ENCODE results near the gene TLE7.

DNA sequence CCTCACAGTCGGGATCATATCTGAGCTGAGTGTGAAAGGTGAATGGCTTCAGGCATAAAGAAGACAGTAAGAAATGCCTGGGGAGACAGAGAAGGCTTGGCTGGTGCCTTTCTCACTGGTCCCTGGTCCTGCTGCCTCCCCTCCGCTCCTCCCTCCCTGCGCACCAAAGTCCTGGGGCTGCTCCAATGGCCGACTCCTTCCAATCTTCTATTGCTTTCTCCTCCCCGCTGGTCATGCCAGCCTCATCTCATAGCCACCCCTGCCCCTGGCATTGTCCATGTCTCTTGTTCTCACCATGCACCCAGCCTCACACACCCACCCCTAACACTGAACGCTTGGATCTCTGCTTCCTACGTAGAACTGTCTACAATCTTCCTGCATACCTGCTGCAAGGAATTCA, 18.0 kb downstream of the TLE7 start:
- no peak for TF ChIP-seq POLR2A (IDR thresholded peaks at IDR 0.05)
- TF ChIP-seq, protein P1, sequence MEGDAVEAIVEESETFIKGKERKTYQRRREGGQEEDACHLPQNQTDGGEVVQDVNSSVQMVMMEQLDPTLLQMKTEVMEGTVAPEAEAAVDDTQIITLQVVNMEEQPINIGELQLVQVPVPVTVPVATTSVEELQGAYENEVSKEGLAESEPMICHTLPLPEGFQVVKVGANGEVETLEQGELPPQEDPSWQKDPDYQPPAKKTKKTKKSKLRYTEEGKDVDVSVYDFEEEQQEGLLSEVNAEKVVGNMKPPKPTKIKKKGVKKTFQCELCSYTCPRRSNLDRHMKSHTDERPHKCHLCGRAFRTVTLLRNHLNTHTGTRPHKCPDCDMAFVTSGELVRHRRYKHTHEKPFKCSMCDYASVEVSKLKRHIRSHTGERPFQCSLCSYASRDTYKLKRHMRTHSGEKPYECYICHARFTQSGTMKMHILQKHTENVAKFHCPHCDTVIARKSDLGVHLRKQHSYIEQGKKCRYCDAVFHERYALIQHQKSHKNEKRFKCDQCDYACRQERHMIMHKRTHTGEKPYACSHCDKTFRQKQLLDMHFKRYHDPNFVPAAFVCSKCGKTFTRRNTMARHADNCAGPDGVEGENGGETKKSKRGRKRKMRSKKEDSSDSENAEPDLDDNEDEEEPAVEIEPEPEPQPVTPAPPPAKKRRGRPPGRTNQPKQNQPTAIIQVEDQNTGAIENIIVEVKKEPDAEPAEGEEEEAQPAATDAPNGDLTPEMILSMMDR (IDR thresholded peaks at IDR 0.05) = no peak

Data from heart left ventricle (tissue), 13 donors.